NCI-H748 treated with DMSO at 0.1 percent for 48 hours (cell line): ENCODE data around the gene TRAPPC4.
"Not testable (repeated sequence)": the region's sequence is repeated elsewhere in the genome, so short reads cannot be mapped to it uniquely, and the experiment has no call there.

Experiments
- DNase-seq: peaks from one replicate; lab custom pipeline; 2025; lab: John Stamatoyannopoulos, UW

Gene TRAPPC4

GRCh38 chr11:119018074-119018938 is at the start of gene TRAPPC4, which contains the start of gene RPS25:
Gene TRAPPC4 (plus strand): TSS chr11:119018766. CDS start chr11:119018796, 30 bp downstream.
Gene RPS25 (minus strand): TSS chr11:119018343. CDS start chr11:119018284, 59 bp downstream.
- peak; percentile 74 for DNase-seq

GRCh38 chr11:118969508-118969907 is 49.1 kb upstream of the TRAPPC4 start:
- DNase-seq: not testable (repeated sequence)

GRCh38 chr11:118971646-118972045 is 46.9 kb upstream of the TRAPPC4 start, which contains the start of gene FOXR1:
Gene FOXR1 (plus strand): TSS chr11:118971761. CDS start chr11:118971932, 171 bp downstream.
- DNase-seq: no peak

GRCh38 chr11:118973985-118974384 is 44.6 kb upstream of the TRAPPC4 start:
- DNase-seq: no peak

- DNase-seq: no peak
Measured at GRCh38 chr11:118975771-118976709, 42.5 kb upstream of the TRAPPC4 start.

GRCh38 chr11:118979434-118979833 is 39.1 kb upstream of the TRAPPC4 start:
- no peak for DNase-seq

- DNase-seq: no peak
Measured at GRCh38 chr11:118980191-118980881, 38.2 kb upstream of the TRAPPC4 start.

- not testable (repeated sequence) for DNase-seq
Measured at GRCh38 chr11:118984337-118984736, 34.2 kb upstream of the TRAPPC4 start.

- DNase-seq: no peak
Measured at GRCh38 chr11:118984825-118985224, 33.7 kb upstream of the TRAPPC4 start.

- no peak for DNase-seq
Measured at GRCh38 chr11:118988280-118988679, 30.3 kb upstream of the TRAPPC4 start.

GRCh38 chr11:118991486-118992038 is 27.0 kb upstream of the TRAPPC4 start:
- not testable (repeated sequence) for DNase-seq

GRCh38 chr11:118996926-118997626 is 21.5 kb upstream of the TRAPPC4 start:
- DNase-seq: no peak

GRCh38 chr11:118997627-118998387 is 20.8 kb upstream of the TRAPPC4 start, which contains the start of gene CENATAC:
Gene CENATAC (plus strand): TSS chr11:118998138. CDS start chr11:118998198, 60 bp downstream.
- DNase-seq: peak; percentile 61

- no peak for DNase-seq
Measured at GRCh38 chr11:118998388-118998717, 20.2 kb upstream of the TRAPPC4 start.

- no peak for DNase-seq
Measured at GRCh38 chr11:118998822-118999221, 19.7 kb upstream of the TRAPPC4 start.

- no peak for DNase-seq
Measured at GRCh38 chr11:119000906-119001305, 17.7 kb upstream of the TRAPPC4 start.

- no peak for DNase-seq
Measured at GRCh38 chr11:119006656-119007055, 11.9 kb upstream of the TRAPPC4 start.

GRCh38 chr11:119011476-119012053 is 7.0 kb upstream of the TRAPPC4 start:
- DNase-seq: no peak

GRCh38 chr11:119012629-119013170 is 5.9 kb upstream of the TRAPPC4 start:
- DNase-seq: no peak
